ENCODE measurements around the gene NANOS3. TPM values are rescaled to one million over a fixed set of nuclear protein-coding genes. Genes with fewer than 3 reads are reported as not detected.

The NANOS3 gene
- total RNA-seq, 2 donors from 2014 or later: 0.64 TPM; not detected in 1

DNA sequence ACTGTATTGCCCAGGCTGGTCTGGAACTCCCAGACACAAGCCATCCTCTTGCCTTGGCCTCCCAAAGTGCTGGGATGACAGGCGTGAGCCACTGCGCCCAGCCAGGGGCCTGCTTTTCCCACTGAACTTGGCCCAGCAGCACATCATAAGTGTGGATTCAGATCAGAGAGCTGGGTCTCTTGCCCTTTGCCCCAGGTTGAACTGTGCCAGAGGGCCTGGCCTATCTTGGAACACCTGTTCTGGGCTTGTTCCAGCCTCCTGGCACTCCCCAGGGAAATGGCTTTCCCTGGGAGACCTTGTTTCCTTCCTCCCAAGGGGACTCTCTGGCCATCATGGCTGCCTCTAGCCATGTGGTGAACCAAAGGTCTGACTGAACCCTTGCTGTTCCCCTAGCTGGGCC is 32.5 kb downstream of the NANOS3 start:
- TF ChIP-seq, protein P1, sequence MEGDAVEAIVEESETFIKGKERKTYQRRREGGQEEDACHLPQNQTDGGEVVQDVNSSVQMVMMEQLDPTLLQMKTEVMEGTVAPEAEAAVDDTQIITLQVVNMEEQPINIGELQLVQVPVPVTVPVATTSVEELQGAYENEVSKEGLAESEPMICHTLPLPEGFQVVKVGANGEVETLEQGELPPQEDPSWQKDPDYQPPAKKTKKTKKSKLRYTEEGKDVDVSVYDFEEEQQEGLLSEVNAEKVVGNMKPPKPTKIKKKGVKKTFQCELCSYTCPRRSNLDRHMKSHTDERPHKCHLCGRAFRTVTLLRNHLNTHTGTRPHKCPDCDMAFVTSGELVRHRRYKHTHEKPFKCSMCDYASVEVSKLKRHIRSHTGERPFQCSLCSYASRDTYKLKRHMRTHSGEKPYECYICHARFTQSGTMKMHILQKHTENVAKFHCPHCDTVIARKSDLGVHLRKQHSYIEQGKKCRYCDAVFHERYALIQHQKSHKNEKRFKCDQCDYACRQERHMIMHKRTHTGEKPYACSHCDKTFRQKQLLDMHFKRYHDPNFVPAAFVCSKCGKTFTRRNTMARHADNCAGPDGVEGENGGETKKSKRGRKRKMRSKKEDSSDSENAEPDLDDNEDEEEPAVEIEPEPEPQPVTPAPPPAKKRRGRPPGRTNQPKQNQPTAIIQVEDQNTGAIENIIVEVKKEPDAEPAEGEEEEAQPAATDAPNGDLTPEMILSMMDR (conservative IDR thresholded peaks at IDR 0.05): no peak
- Histone ChIP-seq H3K4me3 (ENCODE audit: low read length) (no peak overlapping the region), H3K27ac (ENCODE audit: low read depth, low read length) (no peak overlapping the region), H3K9me3 (ENCODE audit: control insufficient read depth, low read length) (no peaks in the 10 kb centered on the region), H3K27me3 (ENCODE audit: control insufficient read depth, insufficient read depth, low read length, poor library complexity, severe bottlenecking) (no peaks in the 10 kb centered on the region), H3K9ac (ENCODE audit: extremely low read depth, low read length, poor library complexity, severe bottlenecking) (no peak overlapping the region), H3K4me1 (ENCODE audit: control insufficient read depth, insufficient read depth, low read length) (no peaks in the 10 kb centered on the region), H3K36me3 (ENCODE audit: control insufficient read depth, insufficient read depth, low read length) (peaks cover 30% of the 10 kb centered on the region)
- peaks cover 8% of the 10 kb centered on the region for H3K4me1 Mint-ChIP-seq
- DNase-seq: no peak
- WGBS, 2 experiments (ENCODE audit: insufficient coverage in 1 of 2, insufficient read length in 1 of 2): 96% methylated on average over 2 of the region's 2 CpGs; no CpG with 5 or more reads in 1 of the 2 experiments
- peaks cover 24% of the 10 kb centered on the region for H3K36me3 Mint-ChIP-seq (ENCODE audit: low read depth)
- peaks cover 15% of the 10 kb centered on the region for H3K27me3 Mint-ChIP-seq (ENCODE audit: insufficient read depth)
- no peak overlapping the region for H3K4me3 Mint-ChIP-seq
- H3K27ac Mint-ChIP-seq: no peak overlapping the region
- no peaks in the 10 kb centered on the region for H3K9me3 Mint-ChIP-seq

DNA sequence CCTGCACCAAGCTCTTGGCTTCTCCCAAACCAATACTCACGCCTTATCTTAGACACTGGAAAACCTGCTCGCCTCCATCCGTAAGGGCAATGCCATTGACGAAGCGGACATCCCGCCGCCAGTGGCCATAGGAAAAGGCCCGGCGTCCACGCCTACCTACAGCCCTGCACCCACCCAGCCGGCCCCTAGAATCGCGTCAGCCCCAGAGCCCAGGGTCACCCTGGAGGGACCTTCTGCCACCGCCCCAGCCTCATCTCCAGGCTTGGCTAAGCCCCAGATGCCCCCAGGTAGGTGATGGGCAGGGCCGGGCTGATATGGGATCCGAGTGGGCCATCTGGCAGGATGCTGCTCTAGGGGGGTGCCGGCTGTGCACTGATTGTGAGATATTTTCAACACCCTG is 36.4 kb downstream of the NANOS3 start:
- TF ChIP-seq, protein P1 (conservative IDR thresholded peaks at IDR 0.05): no peak
- H3K4me3 Mint-ChIP-seq: no peak overlapping the region
- no peak for DNase-seq
- H3K27ac Mint-ChIP-seq: no peak overlapping the region
- H3K4me3 ChIP-seq (ENCODE audit: low read length): no peak overlapping the region
- H3K9ac ChIP-seq (ENCODE audit: extremely low read depth, low read length, poor library complexity, severe bottlenecking): no peak overlapping the region
- no peaks in the 10 kb centered on the region for H3K4me1 ChIP-seq (ENCODE audit: control insufficient read depth, insufficient read depth, low read length)
- no peaks in the 10 kb centered on the region for H3K9me3 Mint-ChIP-seq
- no peaks in the 10 kb centered on the region for H3K9me3 ChIP-seq (ENCODE audit: control insufficient read depth, low read length)
- H3K27me3 Mint-ChIP-seq (ENCODE audit: insufficient read depth): no peaks in the 10 kb centered on the region
- peaks cover 54% of the 10 kb centered on the region for H3K36me3 Mint-ChIP-seq (ENCODE audit: low read depth)
- H3K27me3 ChIP-seq (ENCODE audit: control insufficient read depth, insufficient read depth, low read length, poor library complexity, severe bottlenecking): no peaks in the 10 kb centered on the region
- no peaks in the 10 kb centered on the region for H3K4me1 Mint-ChIP-seq
- no peak overlapping the region for H3K27ac ChIP-seq (ENCODE audit: low read depth, low read length)
- 96 to 97% methylated on average over 13 to 17 of the region's 17 CpGs for WGBS, 2 experiments (ENCODE audit: insufficient coverage in 1 of 2, insufficient read length in 1 of 2)
- peaks cover 34% of the 10 kb centered on the region for H3K36me3 ChIP-seq (ENCODE audit: control insufficient read depth, insufficient read depth, low read length)

DNA sequence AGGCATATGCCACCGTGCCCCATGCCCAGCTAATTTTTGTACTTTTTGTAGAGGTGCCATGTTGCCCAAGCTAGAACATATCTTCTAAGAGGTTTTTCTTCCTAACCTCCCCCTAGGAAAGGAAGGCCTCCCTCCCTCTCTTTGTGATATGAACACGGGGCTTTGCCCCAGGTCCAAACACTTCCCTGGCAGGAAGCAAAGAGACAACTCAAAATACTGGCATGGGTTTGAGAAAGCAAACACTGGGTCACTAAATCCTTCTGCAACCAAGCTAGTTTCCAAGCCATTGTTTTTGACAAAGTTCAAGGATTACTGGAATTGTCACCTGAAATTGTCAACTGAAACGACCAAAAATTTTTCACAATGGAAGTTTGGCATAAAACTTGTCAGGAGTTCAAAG is 37.8 kb downstream of the NANOS3 start:
- no peaks in the 10 kb centered on the region for H3K27me3 Mint-ChIP-seq (ENCODE audit: insufficient read depth)
- no peak overlapping the region for H3K27ac Mint-ChIP-seq
- H3K9ac ChIP-seq (ENCODE audit: extremely low read depth, low read length, poor library complexity, severe bottlenecking): no peak overlapping the region
- DNase-seq: no peak
- no peak overlapping the region for H3K27ac ChIP-seq (ENCODE audit: low read depth, low read length)
- H3K9me3 Mint-ChIP-seq: no peaks in the 10 kb centered on the region
- H3K9me3 ChIP-seq (ENCODE audit: control insufficient read depth, low read length): no peaks in the 10 kb centered on the region
- no peaks in the 10 kb centered on the region for H3K4me1 ChIP-seq (ENCODE audit: control insufficient read depth, insufficient read depth, low read length)
- no peaks in the 10 kb centered on the region for H3K27me3 ChIP-seq (ENCODE audit: control insufficient read depth, insufficient read depth, low read length, poor library complexity, severe bottlenecking)
- peaks cover 32% of the 10 kb centered on the region for H3K36me3 ChIP-seq (ENCODE audit: control insufficient read depth, insufficient read depth, low read length)
- H3K4me3 Mint-ChIP-seq: no peak overlapping the region
- TF ChIP-seq, protein P1 (conservative IDR thresholded peaks at IDR 0.05): no peak
- H3K36me3 Mint-ChIP-seq (ENCODE audit: low read depth): peaks cover 56% of the 10 kb centered on the region
- 85 to 98% methylated on average over 2 to 3 of the region's 3 CpGs for WGBS, 2 experiments (ENCODE audit: insufficient coverage in 1 of 2, insufficient read length in 1 of 2)
- no peak overlapping the region for H3K4me3 ChIP-seq (ENCODE audit: low read length)
- no peaks in the 10 kb centered on the region for H3K4me1 Mint-ChIP-seq

All from endodermal cell (in vitro differentiated cells).